ENCODE data around the gene RPS6KC1.
A peak's percentile ranks its signal among the peaks of the same experiment; 100 is the strongest.
"Not testable (repeated sequence)": the region's sequence is repeated elsewhere in the genome, so short reads cannot be mapped to it uniquely, and the experiment has no call there.

RPS6KC1 gene

GRCh38 chr1:213106298-213106697 lies 55.3 kb downstream of the RPS6KC1 start:
- no peak for DNase-seq (ENCODE audit: low read depth in 2 of 2)

- DNase-seq (ENCODE audit: low read depth in 2 of 2), result no peak
Measured at GRCh38 chr1:213107613-213108012, 56.6 kb downstream of the RPS6KC1 start.

GRCh38 chr1:213110349-213111300 lies 59.6 kb downstream of the RPS6KC1 start:
- no peak for DNase-seq (ENCODE audit: low read depth in 2 of 2)

GRCh38 chr1:213111502-213111901 lies 60.5 kb downstream of the RPS6KC1 start:
- DNase-seq (ENCODE audit: low read depth in 2 of 2), result no peak

- DNase-seq (ENCODE audit: low read depth in 2 of 2), result not testable (repeated sequence)
Measured at GRCh38 chr1:213112723-213113122, 61.7 kb downstream of the RPS6KC1 start.

- DNase-seq (ENCODE audit: low read depth in 2 of 2), result not testable (repeated sequence)
Measured at GRCh38 chr1:213117699-213118180, 66.7 kb downstream of the RPS6KC1 start.

- no peak for DNase-seq (ENCODE audit: low read depth in 2 of 2)
Measured at GRCh38 chr1:213119794-213120193, 68.8 kb downstream of the RPS6KC1 start.

- no peak for DNase-seq (ENCODE audit: low read depth in 2 of 2)
Measured at GRCh38 chr1:213120386-213120785, 69.3 kb downstream of the RPS6KC1 start.

GRCh38 chr1:213120961-213121360 lies 69.9 kb downstream of the RPS6KC1 start:
- DNase-seq (ENCODE audit: low read depth in 2 of 2), result no peak

- DNase-seq (ENCODE audit: low read depth in 2 of 2), result peak in 1 of 2 experiments; percentile 20
Measured at GRCh38 chr1:213122514-213122929, 71.5 kb downstream of the RPS6KC1 start.

GRCh38 chr1:213123087-213123486 lies 72.0 kb downstream of the RPS6KC1 start:
- DNase-seq (ENCODE audit: low read depth in 2 of 2), result no peak

- DNase-seq (ENCODE audit: low read depth in 2 of 2), result peak in 1 of 2 experiments; percentile 13
Measured at GRCh38 chr1:213123536-213123935, 72.5 kb downstream of the RPS6KC1 start.

GRCh38 chr1:213124590-213124989 lies 73.5 kb downstream of the RPS6KC1 start:
- DNase-seq (ENCODE audit: low read depth in 2 of 2), result no peak

- no peak for DNase-seq (ENCODE audit: low read depth in 2 of 2)
Measured at GRCh38 chr1:213125643-213126042, 74.6 kb downstream of the RPS6KC1 start.

GRCh38 chr1:213127074-213127473 lies 76.0 kb downstream of the RPS6KC1 start:
- no peak for DNase-seq (ENCODE audit: low read depth in 2 of 2)

- no peak for DNase-seq (ENCODE audit: low read depth in 2 of 2)
Measured at GRCh38 chr1:213131851-213132655, 81.0 kb downstream of the RPS6KC1 start.

GRCh38 chr1:213135572-213135971 lies 84.5 kb downstream of the RPS6KC1 start:
- DNase-seq (ENCODE audit: low read depth in 2 of 2), result no peak

GRCh38 chr1:213136190-213136917 lies 85.3 kb downstream of the RPS6KC1 start:
- no peak for DNase-seq (ENCODE audit: low read depth in 2 of 2)

GRCh38 chr1:213138391-213138790 lies 87.3 kb downstream of the RPS6KC1 start:
- DNase-seq (ENCODE audit: low read depth in 2 of 2), result no peak

- peak in 1 of 2 experiments; percentile 26 for DNase-seq (ENCODE audit: low read depth in 2 of 2)
Measured at GRCh38 chr1:213138892-213139291, 87.9 kb downstream of the RPS6KC1 start.

GRCh38 chr1:213148905-213149304 lies 97.9 kb downstream of the RPS6KC1 start:
- no peak for DNase-seq (ENCODE audit: low read depth in 2 of 2)

GRCh38 chr1:213150090-213150489 lies 99.0 kb downstream of the RPS6KC1 start:
- DNase-seq (ENCODE audit: low read depth in 2 of 2), result not testable (repeated sequence)
